Mesenchymal stem cell (in vitro differentiated cells and primary cell): ENCODE results near the gene TTC7B.

Experiments used
- DNase-seq: peaks from one replicate; pipeline ENCODE4 v3.0.0-alpha.2; 2013
- H2AFZ ChIP-seq: one replicate; pipeline ENCODE4 v1.6.1; 2013; ENCODE audit warnings: low read depth, mild to moderate bottlenecking, control low read depth, inconsistent platforms, low read length, moderate library complexity
- H2AK5ac ChIP-seq: 2 replicates; pipeline ENCODE4 v1.6.1; 2013; ENCODE audit warnings: low read length, moderate library complexity, mild to moderate bottlenecking, inconsistent platforms; ENCODE audit not compliant: severe bottlenecking
- H2BK120ac ChIP-seq: one replicate; pipeline ENCODE4 v1.6.1; 2013; ENCODE audit warnings: low read depth, mild to moderate bottlenecking, inconsistent platforms, low read length, moderate library complexity
- H2BK12ac ChIP-seq, 2 experiments: one replicate each; pipeline ENCODE4 v1.6.1; 2013; ENCODE audit warnings: inconsistent platforms in 2 of 2, low read length in 2 of 2, mild to moderate bottlenecking in 2 of 2, moderate library complexity in 2 of 2, control low read depth in 1 of 2
- H2BK15ac ChIP-seq: one replicate; pipeline ENCODE4 v1.6.1; 2013; ENCODE audit warnings: mild to moderate bottlenecking, low read depth, inconsistent platforms; ENCODE audit not compliant: poor library complexity, severe bottlenecking
- H2BK5ac ChIP-seq: 2 replicates; pipeline ENCODE4 v1.6.1; 2013; ENCODE audit warnings: low read depth, mild to moderate bottlenecking, low read length, control low read depth, inconsistent platforms; ENCODE audit not compliant: poor library complexity, severe bottlenecking
- H3K14ac ChIP-seq, 2 experiments: one replicate each; pipeline ENCODE4 v1.6.1; 2013; ENCODE audit warnings: inconsistent platforms in 2 of 2, low read length in 2 of 2, control low read depth in 1 of 2, mild to moderate bottlenecking in 1 of 2, moderate library complexity in 1 of 2
- H3K18ac ChIP-seq, 2 experiments: one replicate each; pipeline ENCODE4 v1.6.1; 2013; ENCODE audit warnings: inconsistent platforms in 2 of 2, low read length in 2 of 2, control low read depth in 1 of 2, low read depth in 1 of 2, mild to moderate bottlenecking in 1 of 2
- H3K23ac ChIP-seq, 2 experiments: one replicate each; pipeline ENCODE4 v1.6.1; 2013; ENCODE audit warnings: inconsistent platforms in 2 of 2, low read length in 2 of 2, mild to moderate bottlenecking in 2 of 2, moderate library complexity in 2 of 2, control low read depth in 1 of 2
- H3K27ac ChIP-seq: 2 replicates; pipeline ENCODE4 v1.5.1; 2013; ENCODE audit warnings: mild to moderate bottlenecking, moderate library complexity, low read length, control low read depth, inconsistent platforms; ENCODE audit not compliant: poor library complexity, severe bottlenecking
- H3K27me3 ChIP-seq, 2 experiments: 2 replicates each; pipeline versions ENCODE4 v1.6.1 to v1.7.0; 2013; ENCODE audit warnings: low read length in 2 of 2, mild to moderate bottlenecking in 2 of 2, moderate library complexity in 2 of 2, control low read depth in 1 of 2, inconsistent platforms in 1 of 2; ENCODE audit not compliant: control insufficient read depth in 1 of 2, insufficient read depth in 1 of 2
- H3K36me3 ChIP-seq, 2 experiments: 2 replicates each; pipeline versions ENCODE4 v1.6.1 to v1.7.0; 2013; ENCODE audit warnings: low read length in 2 of 2, control low read depth in 1 of 2, inconsistent platforms in 1 of 2, low read depth in 1 of 2, mild to moderate bottlenecking in 1 of 2; ENCODE audit not compliant: insufficient read depth in 2 of 2, control insufficient read depth in 1 of 2
- H3K4ac ChIP-seq, 2 experiments: one replicate each; pipeline ENCODE4 v1.6.1; 2013; ENCODE audit warnings: inconsistent platforms in 2 of 2, low read length in 2 of 2, mild to moderate bottlenecking in 2 of 2, moderate library complexity in 2 of 2, control low read depth in 1 of 2, low read depth in 1 of 2
- H3K4me1 ChIP-seq: 2 replicates; pipeline ENCODE4 v1.6.1; 2013; ENCODE audit warnings: low read depth, low read length, control low read depth; ENCODE audit not compliant: control insufficient read depth, insufficient read depth
- H3K4me2 ChIP-seq: 2 replicates; pipeline ENCODE4 v1.6.1; 2013; ENCODE audit warnings: low read length, mild to moderate bottlenecking, inconsistent platforms; ENCODE audit not compliant: poor library complexity, severe bottlenecking
- H3K4me3 ChIP-seq, 2 experiments: 2 replicates each; pipeline versions ENCODE4 v1.5.1 to v1.7.0; 2013; ENCODE audit warnings: low read length in 2 of 2, mild to moderate bottlenecking in 2 of 2, control low read depth in 1 of 2, low read depth in 1 of 2; ENCODE audit not compliant: insufficient read depth in 1 of 2
- H3K79me1 ChIP-seq: replicated peaks from 2 replicates; pipeline ENCODE4 v1.6.1; 2013; ENCODE audit warnings: mild to moderate bottlenecking, control low read depth, low read length, inconsistent platforms; ENCODE audit not compliant: poor library complexity, severe bottlenecking
- H3K9ac ChIP-seq: 2 replicates; pipeline ENCODE4 v1.7.0; 2013; ENCODE audit warnings: mild to moderate bottlenecking, low read length, moderate library complexity
- H3K9me3 ChIP-seq: 2 replicates; pipeline ENCODE4 v1.7.0; 2013; ENCODE audit warnings: mild to moderate bottlenecking, low read length; ENCODE audit not compliant: control insufficient read depth
- H4K8ac ChIP-seq: one replicate; pipeline ENCODE4 v1.6.1; 2013; ENCODE audit warnings: inconsistent platforms, mild to moderate bottlenecking, low read length, moderate library complexity
- H4K91ac ChIP-seq: one replicate; pipeline ENCODE4 v1.6.1; 2013; ENCODE audit warnings: mild to moderate bottlenecking, low read length, inconsistent platforms
- WGBS: methylation state at CpG from one replicate; pipeline ENCODE4 v1.1.7; 2013; ENCODE audit warnings: mixed read lengths; 5-methylcytosine and 5-hydroxymethylcytosine counted together

Gene TTC7B

DNA sequence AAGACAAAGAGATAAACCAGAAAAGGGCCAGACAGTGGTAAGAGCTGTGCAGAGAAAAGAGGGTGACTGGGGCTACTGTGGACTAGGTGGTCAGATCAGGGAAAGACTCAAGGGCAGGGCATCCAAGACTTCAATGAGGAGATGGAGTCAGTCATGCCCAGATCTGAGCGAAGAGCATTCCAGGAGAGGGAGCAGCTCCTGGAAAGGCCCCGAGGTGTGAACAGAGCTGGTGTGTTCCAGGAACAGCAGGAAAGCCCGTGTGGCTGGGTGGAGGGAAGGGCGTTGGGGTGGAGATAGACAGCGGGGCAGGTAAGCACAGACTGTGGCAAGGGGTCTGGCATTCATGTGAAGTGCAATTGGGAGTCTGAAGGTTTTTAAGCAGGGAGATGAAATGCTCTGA lies 16.8 kb downstream of the TTC7B start:
- Histone ChIP-seq H3K36me3 (peaks cover 0 to 1% of the 10 kb centered on the region in 2 experiments), H3K27me3 (no peaks in the 10 kb centered on the region), H3K4ac (no peak overlapping the region), H3K4me1 (peaks cover 28% of the 10 kb centered on the region), H3K79me1 (peaks cover 40% of the 10 kb centered on the region), H3K9me3 (no peaks in the 10 kb centered on the region), H3K4me2 (no peak overlapping the region), H2AFZ (no peak overlapping the region), H2AK5ac (no peak overlapping the region), H3K27ac (no peak overlapping the region), H3K14ac (no peak overlapping the region), H3K23ac (no peak overlapping the region), H2BK12ac (peak overlapping the region; percentile 7 to 84), H3K9ac (no peak overlapping the region), H3K4me3 (no peak overlapping the region), H4K8ac (no peak overlapping the region), H2BK120ac (no peak overlapping the region), H2BK15ac (no peak overlapping the region), H3K18ac (peak overlapping the region in 1 of 2 experiments; percentile 58), H4K91ac (no peak overlapping the region), H2BK5ac (no peak overlapping the region)
- 93% methylated on average over 5 of the region's 5 CpGs for WGBS
- DNase-seq, result no peak

DNA sequence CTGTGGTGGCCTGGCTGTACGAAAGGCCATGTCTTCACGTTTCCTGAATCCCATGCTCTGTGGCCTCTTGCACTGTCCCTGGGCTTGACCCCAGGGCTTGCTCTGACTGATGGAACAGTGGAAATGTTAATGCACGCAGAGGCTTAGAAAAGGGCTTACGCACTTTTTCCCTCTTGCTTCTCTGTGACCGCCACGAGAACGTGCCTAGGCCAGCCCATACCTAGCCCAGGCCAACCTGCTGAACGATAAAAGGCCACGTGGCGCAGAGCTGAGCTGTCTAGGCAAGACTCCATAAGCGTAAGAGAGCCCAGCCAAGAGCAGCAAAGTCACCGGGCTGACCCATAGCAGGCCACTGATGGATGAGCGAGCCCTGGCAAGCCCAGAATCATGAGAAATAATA lies 18.3 kb downstream of the TTC7B start:
- Histone ChIP-seq H3K27me3 (no peaks in the 10 kb centered on the region), H3K4me3 (no peak overlapping the region), H3K9me3 (no peaks in the 10 kb centered on the region), H4K91ac (peak overlapping the region; percentile 75), H3K4me1 (peaks cover 20% of the 10 kb centered on the region), H4K8ac (peak overlapping the region; percentile 10), H2BK5ac (no peak overlapping the region), H3K36me3 (no peaks in the 10 kb centered on the region), H2AFZ (no peak overlapping the region), H3K4ac (peak overlapping the region in 1 of 2 experiments; percentile 29), H3K18ac (peak overlapping the region; percentile 79 to 87), H3K14ac (peak overlapping the region in 1 of 2 experiments; percentile 13), H2BK120ac (no peak overlapping the region), H2BK12ac (peak overlapping the region; percentile 0 to 87), H3K79me1 (peaks cover 34% of the 10 kb centered on the region), H3K9ac (no peak overlapping the region), H3K23ac (no peak overlapping the region), H2BK15ac (no peak overlapping the region), H2AK5ac (no peak overlapping the region), H3K4me2 (no peak overlapping the region), H3K27ac (no peak overlapping the region)
- WGBS, result 65% methylated on average over 13 of the region's 13 CpGs
- no peak for DNase-seq

DNA sequence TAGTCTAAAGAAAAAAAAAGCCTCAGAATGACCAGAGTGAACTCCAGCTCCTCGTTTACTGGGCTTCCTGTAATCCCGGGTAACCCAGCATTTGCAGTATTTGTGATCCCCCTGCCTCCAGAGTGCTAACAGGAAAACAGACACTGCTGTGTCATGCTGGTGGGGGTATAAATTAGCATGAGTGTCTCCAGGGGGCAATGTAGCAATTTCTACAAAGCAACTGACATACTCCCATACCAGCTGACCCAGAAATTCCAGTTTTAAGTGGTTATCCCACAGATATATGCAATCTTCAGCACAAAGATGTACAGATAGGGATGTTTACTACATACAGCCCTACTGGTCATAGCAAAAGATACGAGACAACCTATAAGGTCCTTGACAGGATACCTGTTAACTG lies 18.8 kb downstream of the TTC7B start:
- Histone ChIP-seq H2BK12ac (peak overlapping the region in 1 of 2 experiments; percentile 87), H2BK120ac (no peak overlapping the region), H3K9me3 (no peaks in the 10 kb centered on the region), H3K14ac (no peak overlapping the region), H3K27me3 (no peaks in the 10 kb centered on the region), H3K23ac (no peak overlapping the region), H2AFZ (no peak overlapping the region), H3K4ac (no peak overlapping the region), H2BK5ac (no peak overlapping the region), H2AK5ac (no peak overlapping the region), H3K79me1 (peaks cover 33% of the 10 kb centered on the region), H3K4me2 (no peak overlapping the region), H4K8ac (no peak overlapping the region), H2BK15ac (no peak overlapping the region), H3K18ac (peak overlapping the region in 1 of 2 experiments; percentile 87), H3K4me3 (no peak overlapping the region), H3K4me1 (peaks cover 18% of the 10 kb centered on the region), H4K91ac (no peak overlapping the region), H3K36me3 (no peaks in the 10 kb centered on the region), H3K27ac (no peak overlapping the region), H3K9ac (no peak overlapping the region)
- DNase-seq, result peak; percentile 96
- WGBS, result 4% methylated on average over 3 of the region's 3 CpGs

- Histone ChIP-seq H3K9me3 (no peaks in the 10 kb centered on the region), H3K18ac (peak overlapping the region; percentile 16 to 89), H3K4ac (peak overlapping the region; percentile 59 to 78), H3K27ac (no peak overlapping the region), H3K79me1 (peaks cover 33% of the 10 kb centered on the region), H2BK120ac (peak overlapping the region; percentile 29), H3K9ac (peak overlapping the region; percentile 65), H3K4me1 (peaks cover 16% of the 10 kb centered on the region), H3K4me3 (no peak overlapping the region), H3K23ac (peak overlapping the region in 1 of 2 experiments; percentile 83), H4K91ac (peak overlapping the region; percentile 94), H2AFZ (no peak overlapping the region), H2BK5ac (no peak overlapping the region), H2BK12ac (peak overlapping the region; percentile 32 to 56), H3K27me3 (no peaks in the 10 kb centered on the region), H2BK15ac (peak overlapping the region; percentile 53), H3K36me3 (no peaks in the 10 kb centered on the region), H3K4me2 (no peak overlapping the region), H3K14ac (peak overlapping the region in 1 of 2 experiments; percentile 31), H2AK5ac (no peak overlapping the region), H4K8ac (peak overlapping the region; percentile 73)
- no peak for DNase-seq
- 85% methylated on average over 2 of the region's 2 CpGs for WGBS
Measured at GRCh38 chr14:90796329-90796728, 19.9 kb downstream of the TTC7B start.
